ENCODE data around the gene ESR1. TPM values are rescaled to one million over a fixed set of nuclear protein-coding genes. Genes with fewer than 3 reads are reported as not detected.
"Not testable (repeated sequence)": the region's sequence is repeated elsewhere in the genome, so short reads cannot be mapped to it uniquely, and the experiment has no call there.

ESR1 gene
- total RNA-seq, 3 donors from 2014 or later = 2.2 to 74.5 (median 67.5) TPM

DNA sequence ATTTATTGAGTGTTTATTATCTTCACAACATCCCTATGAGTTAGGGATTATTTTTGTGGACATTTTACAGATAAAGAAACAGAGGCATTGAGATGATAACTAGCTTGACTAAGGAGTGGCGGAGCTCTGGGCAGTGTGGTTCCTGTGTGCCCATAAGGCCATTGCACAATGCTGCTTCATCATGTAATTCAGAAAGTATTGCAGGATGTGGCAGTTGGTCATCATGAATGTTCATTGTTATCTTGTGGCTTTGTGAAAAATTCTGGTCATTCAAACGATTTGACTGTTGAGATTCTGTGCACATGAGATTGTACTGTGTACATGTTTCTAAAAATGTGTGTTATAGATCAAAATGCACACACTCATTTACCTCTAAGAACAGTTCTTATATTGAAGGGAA is 150.8 kb downstream of the ESR1 start:
- H3K4me1 ChIP-seq = no peaks in the 10 kb centered on the region

DNA sequence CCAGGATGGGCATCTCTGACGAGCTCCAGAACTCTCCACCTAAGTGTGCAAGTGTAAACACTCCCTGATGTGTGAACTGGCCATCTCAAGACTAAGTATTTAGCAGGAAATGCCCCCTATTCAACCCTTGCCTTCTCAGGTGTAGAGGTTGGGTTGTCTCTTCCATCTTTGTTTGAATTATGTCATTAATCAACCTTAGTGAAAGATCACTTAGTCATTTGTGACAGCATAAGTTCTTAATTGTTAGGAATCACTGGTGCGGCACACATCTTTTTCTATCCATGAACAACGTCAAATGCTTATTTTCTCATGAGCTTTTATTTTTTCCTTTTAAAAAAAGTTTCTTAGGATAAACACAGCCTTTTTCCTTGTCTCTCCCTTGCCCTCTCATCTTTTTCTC is 151.6 kb downstream of the ESR1 start:
- DNase-seq (ENCODE audit: low spot score in 2 of 2) = no peak
- Histone ChIP-seq H3K9me3 (no peaks in the 10 kb centered on the region), H3K4me3 (no peak overlapping the region), H3K4me1 (no peaks in the 10 kb centered on the region), H3K27me3 (no peaks in the 10 kb centered on the region), H3K36me3 (no peaks in the 10 kb centered on the region), H3K27ac (no peak overlapping the region)
- intact Hi-C loops (cut with DNase I; ENCODE audit: low total_unique reads) = no loop called here
- TF ChIP-seq POLR2AphosphoS5 (IDR thresholded peaks at IDR 0.05) (no peak), POLR2A (IDR thresholded peaks at IDR 0.05) (no peak)
- TF ChIP-seq, protein P1, sequence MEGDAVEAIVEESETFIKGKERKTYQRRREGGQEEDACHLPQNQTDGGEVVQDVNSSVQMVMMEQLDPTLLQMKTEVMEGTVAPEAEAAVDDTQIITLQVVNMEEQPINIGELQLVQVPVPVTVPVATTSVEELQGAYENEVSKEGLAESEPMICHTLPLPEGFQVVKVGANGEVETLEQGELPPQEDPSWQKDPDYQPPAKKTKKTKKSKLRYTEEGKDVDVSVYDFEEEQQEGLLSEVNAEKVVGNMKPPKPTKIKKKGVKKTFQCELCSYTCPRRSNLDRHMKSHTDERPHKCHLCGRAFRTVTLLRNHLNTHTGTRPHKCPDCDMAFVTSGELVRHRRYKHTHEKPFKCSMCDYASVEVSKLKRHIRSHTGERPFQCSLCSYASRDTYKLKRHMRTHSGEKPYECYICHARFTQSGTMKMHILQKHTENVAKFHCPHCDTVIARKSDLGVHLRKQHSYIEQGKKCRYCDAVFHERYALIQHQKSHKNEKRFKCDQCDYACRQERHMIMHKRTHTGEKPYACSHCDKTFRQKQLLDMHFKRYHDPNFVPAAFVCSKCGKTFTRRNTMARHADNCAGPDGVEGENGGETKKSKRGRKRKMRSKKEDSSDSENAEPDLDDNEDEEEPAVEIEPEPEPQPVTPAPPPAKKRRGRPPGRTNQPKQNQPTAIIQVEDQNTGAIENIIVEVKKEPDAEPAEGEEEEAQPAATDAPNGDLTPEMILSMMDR (IDR thresholded peaks at IDR 0.05) = no peak

More for the DNA sequence above, 150.8 kb downstream of the ESR1 start:
- Histone ChIP-seq H3K27me3 (no peaks in the 10 kb centered on the region), H3K9me3 (no peaks in the 10 kb centered on the region), H3K27ac (no peak overlapping the region), H3K4me3 (no peak overlapping the region), H3K36me3 (no peaks in the 10 kb centered on the region)
- no peak for TF ChIP-seq POLR2A (IDR thresholded peaks at IDR 0.05)
- TF ChIP-seq, protein P1 (IDR thresholded peaks at IDR 0.05) = no peak
- no peak for TF ChIP-seq POLR2AphosphoS5 (IDR thresholded peaks at IDR 0.05)
- no peak for DNase-seq (ENCODE audit: low spot score in 2 of 2)
- intact Hi-C loops (cut with DNase I; ENCODE audit: low total_unique reads) = no loop called here

DNA sequence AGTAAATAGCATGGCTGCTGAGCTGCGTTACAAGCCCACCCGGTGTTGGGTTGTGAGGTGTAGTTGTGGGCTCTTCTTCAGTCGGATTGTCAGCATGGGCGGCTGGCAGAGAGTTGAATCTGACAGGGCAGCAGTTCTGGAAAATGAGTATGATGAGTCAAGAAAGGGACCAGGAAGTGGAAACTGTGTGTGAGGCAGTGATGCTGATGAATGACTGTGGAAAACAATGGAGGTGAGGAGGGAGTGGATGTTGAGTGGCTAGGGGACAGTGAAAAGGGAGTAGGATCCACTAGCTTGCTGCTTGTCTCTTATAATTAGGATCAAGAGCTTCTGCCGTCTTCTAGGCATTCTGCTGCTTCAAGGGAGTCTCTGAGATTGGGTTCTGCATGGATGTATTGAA is 154.3 kb downstream of the ESR1 start:
- no peak for DNase-seq (ENCODE audit: low spot score in 2 of 2)
- TF ChIP-seq POLR2AphosphoS5 (IDR thresholded peaks at IDR 0.05) (no peak), POLR2A (IDR thresholded peaks at IDR 0.05) (no peak)
- TF ChIP-seq, protein P1 (IDR thresholded peaks at IDR 0.05) = no peak
- intact Hi-C loops (cut with DNase I; ENCODE audit: low total_unique reads) = no loop called here
- no peak overlapping the region for H3K4me3 ChIP-seq
- H3K36me3 ChIP-seq = no peaks in the 10 kb centered on the region
- no peaks in the 10 kb centered on the region for H3K9me3 ChIP-seq
- H3K4me1 ChIP-seq = no peaks in the 10 kb centered on the region
- H3K27ac ChIP-seq = no peak overlapping the region
- no peaks in the 10 kb centered on the region for H3K27me3 ChIP-seq

DNA sequence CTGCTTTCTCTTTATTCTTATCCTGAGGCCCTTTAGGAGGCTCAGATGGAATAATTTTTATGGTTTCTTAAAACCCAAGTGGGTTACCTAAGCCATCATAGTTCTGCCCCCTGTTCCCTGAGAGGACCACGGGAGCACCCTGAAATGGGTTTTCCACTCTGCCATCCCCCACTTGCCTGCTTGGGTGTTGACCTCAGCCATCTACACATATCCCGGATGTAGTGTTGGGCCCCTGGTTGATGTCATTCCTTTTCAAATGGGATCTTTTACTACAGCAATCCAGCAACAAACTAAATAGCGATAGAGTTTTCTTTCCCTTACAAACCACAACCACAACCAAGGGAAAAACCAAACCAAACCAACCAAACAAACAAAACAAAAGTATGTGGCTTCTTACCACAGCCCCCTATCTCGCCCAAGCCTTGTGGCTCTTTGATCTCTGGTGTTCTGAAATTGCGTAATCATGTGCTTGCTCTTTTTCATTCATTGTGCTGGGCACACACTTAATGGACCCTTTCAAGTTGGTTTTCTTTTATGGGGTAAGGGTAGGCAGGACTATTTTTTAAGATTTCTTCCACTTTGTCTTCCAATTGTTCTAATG is 154.9 kb downstream of the ESR1 start:
- H3K4me3 ChIP-seq = no peak overlapping the region
- H3K27me3 ChIP-seq = no peaks in the 10 kb centered on the region
- DNase-seq (ENCODE audit: low spot score in 2 of 2) = no peak
- H3K27ac ChIP-seq = no peak overlapping the region
- peaks cover 0 to 4% of the 10 kb centered on the region in 2 donors for H3K9me3 ChIP-seq
- no peaks in the 10 kb centered on the region for H3K4me1 ChIP-seq
- intact Hi-C loops (cut with DNase I; ENCODE audit: low total_unique reads) = no loop called here
- H3K36me3 ChIP-seq = no peaks in the 10 kb centered on the region
- TF ChIP-seq POLR2AphosphoS5 (IDR thresholded peaks at IDR 0.05) (no peak), POLR2A (IDR thresholded peaks at IDR 0.05) (no peak)
- TF ChIP-seq, protein P1 (IDR thresholded peaks at IDR 0.05) = no peak

DNA sequence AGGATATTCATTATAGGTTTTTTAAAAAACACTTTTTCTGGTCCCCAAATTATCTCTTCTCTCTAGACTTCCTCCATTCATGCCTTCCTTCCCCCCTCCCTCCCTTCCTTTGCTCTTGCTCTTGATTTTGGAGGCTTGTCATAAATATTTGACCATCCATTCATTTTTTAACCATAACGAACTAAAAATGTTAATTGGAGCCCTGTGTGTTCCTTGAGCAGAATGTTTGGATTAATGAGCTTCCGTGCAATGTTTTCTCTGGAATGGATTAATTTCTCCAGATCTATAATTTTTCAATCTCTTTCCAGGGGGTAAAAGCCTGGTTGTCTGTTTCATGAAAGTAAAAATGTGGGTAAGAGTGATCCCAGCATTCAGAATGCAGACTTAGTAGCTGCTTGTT is 155.5 kb downstream of the ESR1 start:
- H3K36me3 ChIP-seq = no peaks in the 10 kb centered on the region
- no peak for DNase-seq (ENCODE audit: low spot score in 2 of 2)
- peaks cover 0 to 4% of the 10 kb centered on the region in 2 donors for H3K9me3 ChIP-seq
- H3K27me3 ChIP-seq = no peaks in the 10 kb centered on the region
- intact Hi-C loops (cut with DNase I; ENCODE audit: low total_unique reads) = no loop called here
- no peak overlapping the region for H3K27ac ChIP-seq
- TF ChIP-seq POLR2AphosphoS5 (IDR thresholded peaks at IDR 0.05) (no peak), POLR2A (IDR thresholded peaks at IDR 0.05) (no peak)
- TF ChIP-seq, protein P1 (IDR thresholded peaks at IDR 0.05) = no peak
- H3K4me1 ChIP-seq = no peaks in the 10 kb centered on the region
- no peak overlapping the region for H3K4me3 ChIP-seq

DNA sequence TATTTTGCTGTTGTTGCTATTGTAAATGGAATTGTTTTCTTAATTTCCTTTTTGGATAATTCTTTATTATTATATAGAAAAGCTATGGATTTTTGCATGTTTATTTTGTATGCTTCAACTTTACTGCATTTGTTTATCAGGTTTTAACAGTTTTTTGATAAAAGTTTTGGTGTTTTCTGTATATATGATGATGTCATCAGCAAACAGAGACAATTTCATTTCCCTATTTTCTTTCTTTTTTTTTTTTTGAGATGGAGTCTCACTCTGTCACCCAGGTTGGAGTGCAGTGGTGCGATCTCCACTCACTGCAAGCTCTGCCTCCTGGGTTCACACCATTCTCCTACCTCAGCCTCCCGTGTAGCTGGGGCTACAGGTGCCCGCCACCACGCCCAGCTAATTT is 156.9 kb downstream of the ESR1 start:
- H3K36me3 ChIP-seq; H3K27me3 ChIP-seq; H3K9me3 ChIP-seq; H3K27ac ChIP-seq; H3K4me3 ChIP-seq; H3K4me1 ChIP-seq; DNase-seq (ENCODE audit: low spot score in 2 of 2); intact Hi-C loops (cut with DNase I; ENCODE audit: low total_unique reads): not testable (repeated sequence)

All from breast epithelium (tissue), 4 donors.